Activated CD8-positive, alpha-beta memory T cell treated with anti-CD3 and anti-CD28 coated beads for 4 hours (primary cell): Measurements from ENCODE around the gene CPE.

Experiments used
- DNase-seq, 2 donors: peaks; one replicate each; pipeline ENCODE4 v3.0.0-alpha.2; 2020; ENCODE audit warnings: low read depth in 2 of 2

The CPE gene

GRCh38 chr4:165508372-165509120, 129.7 kb downstream of the CPE start:
- no peak for DNase-seq

- no peak for DNase-seq
These were observed 133.6 kb downstream of the CPE start for GRCh38 chr4:165512424-165512823.

- DNase-seq = no peak
These were observed 135.9 kb downstream of the CPE start for GRCh38 chr4:165514739-165515138.

- DNase-seq = no peak
These were observed 136.4 kb downstream of the CPE start for GRCh38 chr4:165515201-165515600.

- DNase-seq = no peak
These were observed 137.5 kb downstream of the CPE start for GRCh38 chr4:165516281-165516833.

- DNase-seq = no peak
These were observed 138.4 kb downstream of the CPE start for GRCh38 chr4:165517216-165517615.

GRCh38 chr4:165518024-165518616, 139.3 kb downstream of the CPE start:
- DNase-seq = no peak

- no peak for DNase-seq
These were observed 139.9 kb downstream of the CPE start for GRCh38 chr4:165518686-165519085.

- DNase-seq = no peak
These were observed 140.8 kb downstream of the CPE start for GRCh38 chr4:165519591-165519990.

GRCh38 chr4:165520086-165520485, 141.3 kb downstream of the CPE start:
- no peak for DNase-seq

- DNase-seq = no peak
These were observed 143.2 kb downstream of the CPE start for GRCh38 chr4:165522050-165522449.

GRCh38 chr4:165524532-165525190, 145.9 kb downstream of the CPE start:
- no peak for DNase-seq

- DNase-seq = no peak
These were observed 154.2 kb downstream of the CPE start for GRCh38 chr4:165532976-165533375.

GRCh38 chr4:165537028-165537648, 158.3 kb downstream of the CPE start:
- DNase-seq = no peak

GRCh38 chr4:165539801-165540200, 161.0 kb downstream of the CPE start:
- no peak for DNase-seq

- DNase-seq = no peak
These were observed 161.5 kb downstream of the CPE start for GRCh38 chr4:165540206-165540830.

GRCh38 chr4:165541851-165542459, 163.1 kb downstream of the CPE start:
- no peak for DNase-seq

GRCh38 chr4:165542476-165542875, 163.7 kb downstream of the CPE start:
- no peak for DNase-seq
